Stimulated activated CD4-positive, alpha-beta T cell treated with anti-CD3 and anti-CD28 coated beads, Interleukin-15, amount 100 ng/mL, for 1 hour (primary cell): Measurements from ENCODE around the gene CLRN2.

Experiments used
- DNase-seq, 2 donors: peaks; one replicate each; pipeline ENCODE4 v3.0.0-alpha.2; 2020; ENCODE audit warnings: low read depth in 1 of 2, low spot score in 1 of 2

The CLRN2 gene, protein sequence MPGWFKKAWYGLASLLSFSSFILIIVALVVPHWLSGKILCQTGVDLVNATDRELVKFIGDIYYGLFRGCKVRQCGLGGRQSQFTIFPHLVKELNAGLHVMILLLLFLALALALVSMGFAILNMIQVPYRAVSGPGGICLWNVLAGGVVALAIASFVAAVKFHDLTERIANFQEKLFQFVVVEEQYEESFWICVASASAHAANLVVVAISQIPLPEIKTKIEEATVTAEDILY

DNA sequence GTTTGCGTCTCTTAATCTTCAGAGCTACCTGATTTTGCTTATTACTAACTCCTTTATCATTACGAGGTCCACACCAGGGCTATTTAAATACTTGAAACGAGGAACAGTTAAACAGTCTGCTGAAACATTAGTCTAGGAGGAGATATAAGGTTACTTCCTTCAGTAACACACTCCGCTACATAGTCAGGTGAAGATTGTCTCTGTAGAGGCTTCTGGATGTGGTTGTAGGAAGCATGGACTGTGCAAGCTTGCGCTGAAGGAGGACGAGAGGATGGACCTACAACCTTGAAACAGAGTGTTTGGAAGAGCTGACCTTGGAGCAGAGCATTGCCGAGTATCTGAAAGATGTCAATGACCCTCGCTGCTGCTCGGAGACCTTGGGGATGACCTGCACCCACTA, at the start of gene CLRN2:
CLRN2 (plus strand) TSS at position 301 of the 400 bp plus-strand sequence. CDS start 102 bp downstream, outside the sequence.
- no peak for DNase-seq

DNA sequence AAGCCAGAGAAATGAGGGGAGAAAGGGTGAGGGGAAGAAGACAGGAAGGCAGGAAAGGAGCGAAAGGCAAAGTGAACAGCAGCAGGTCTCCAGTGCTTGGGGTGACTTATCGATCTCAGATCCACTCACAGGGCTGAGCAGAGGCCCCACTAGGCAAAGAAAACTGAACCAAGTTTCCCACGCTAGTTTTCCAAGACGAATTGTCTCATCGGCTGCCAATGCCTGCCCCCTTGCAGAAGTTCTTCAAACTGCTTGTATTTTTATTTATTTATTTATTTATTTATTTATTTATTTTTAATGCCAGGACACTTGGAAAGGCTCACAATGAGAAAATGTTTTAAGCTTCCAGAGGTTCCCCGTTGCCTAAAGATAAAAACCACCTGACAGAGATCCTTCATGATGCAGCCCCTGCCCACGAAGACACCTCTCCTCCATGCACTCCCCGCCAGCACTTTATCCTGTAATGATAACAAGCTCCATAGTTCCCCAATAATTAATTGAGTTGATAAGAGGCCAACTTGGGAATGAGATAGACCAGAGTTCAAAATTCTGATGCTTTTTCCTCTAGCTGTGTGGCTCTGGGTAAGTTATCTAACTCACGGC, 46.2 kb upstream of the CLRN2 start:
- no peak for DNase-seq

DNA sequence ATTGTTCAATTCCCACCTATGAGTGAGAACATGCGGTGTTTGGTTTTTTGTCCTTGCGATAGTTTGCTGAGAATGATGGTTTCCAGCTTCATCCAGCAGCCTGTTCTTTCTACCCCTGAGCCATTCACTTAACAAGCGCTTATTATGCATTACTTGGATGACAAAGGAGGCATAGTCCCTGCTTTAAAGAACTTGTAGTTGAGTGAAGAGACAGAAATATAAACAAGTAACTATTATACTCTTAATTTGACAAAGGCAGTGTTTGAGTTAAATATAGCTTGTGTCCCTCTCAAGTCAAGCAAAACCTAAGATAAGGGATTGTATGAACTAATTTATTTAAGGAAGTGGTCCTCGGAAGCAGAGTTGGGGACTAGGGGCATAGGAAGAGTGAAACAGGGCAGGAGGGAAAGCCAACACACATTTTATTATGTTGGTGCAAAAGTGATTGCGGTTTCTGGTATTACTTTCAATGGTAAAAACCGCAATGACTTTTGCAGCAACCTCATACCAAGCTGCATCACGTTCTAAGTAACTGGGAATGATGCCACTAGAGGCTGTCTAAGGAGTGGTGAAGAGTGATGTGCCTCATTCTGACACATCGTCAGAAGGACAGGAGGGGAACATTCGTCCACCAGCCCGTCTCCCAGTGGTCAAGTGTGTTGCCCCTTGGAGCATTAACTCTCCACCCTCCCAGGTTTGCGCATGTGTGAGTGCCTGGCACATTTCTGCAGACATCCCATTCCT, 44.9 kb upstream of the CLRN2 start:
- DNase-seq: no peak

DNA sequence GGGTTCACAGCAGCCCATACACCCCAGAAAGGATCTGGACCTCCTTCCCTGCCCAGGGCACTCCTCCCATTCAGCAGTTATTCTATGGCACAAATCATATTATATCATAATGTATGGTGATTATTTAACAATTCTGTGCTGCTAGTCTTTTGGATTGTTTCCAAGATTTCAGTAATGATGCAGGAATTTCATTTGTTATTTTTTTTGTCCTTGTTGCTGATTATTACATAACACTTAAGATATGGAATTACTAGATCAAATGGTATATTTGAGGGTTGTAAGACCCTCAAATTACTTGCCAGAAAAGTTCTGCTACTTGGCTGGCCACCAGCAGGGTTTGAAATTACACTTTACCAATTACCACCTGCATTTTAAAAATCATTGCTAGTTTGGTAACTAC, 39.5 kb upstream of the CLRN2 start:
- DNase-seq: no peak

DNA sequence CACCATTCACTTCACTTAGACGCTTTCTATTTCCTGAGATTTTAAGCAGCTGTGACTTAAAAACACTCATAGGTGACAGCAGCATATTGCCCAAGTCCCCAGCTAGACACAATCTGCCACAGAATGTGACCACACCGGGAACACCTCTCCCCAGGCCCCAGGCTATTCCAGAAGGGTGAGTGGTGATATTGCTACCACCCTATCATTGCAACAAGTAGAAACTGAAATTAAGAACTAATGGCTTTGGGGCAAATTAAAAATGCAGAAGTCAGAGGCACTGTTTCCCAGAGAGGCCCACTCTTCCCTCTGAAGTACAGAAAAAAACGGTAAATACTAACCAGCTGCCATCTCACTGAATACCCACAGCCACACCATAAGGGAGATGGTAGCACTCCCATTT, 38.1 kb upstream of the CLRN2 start:
- DNase-seq: no peak

DNA sequence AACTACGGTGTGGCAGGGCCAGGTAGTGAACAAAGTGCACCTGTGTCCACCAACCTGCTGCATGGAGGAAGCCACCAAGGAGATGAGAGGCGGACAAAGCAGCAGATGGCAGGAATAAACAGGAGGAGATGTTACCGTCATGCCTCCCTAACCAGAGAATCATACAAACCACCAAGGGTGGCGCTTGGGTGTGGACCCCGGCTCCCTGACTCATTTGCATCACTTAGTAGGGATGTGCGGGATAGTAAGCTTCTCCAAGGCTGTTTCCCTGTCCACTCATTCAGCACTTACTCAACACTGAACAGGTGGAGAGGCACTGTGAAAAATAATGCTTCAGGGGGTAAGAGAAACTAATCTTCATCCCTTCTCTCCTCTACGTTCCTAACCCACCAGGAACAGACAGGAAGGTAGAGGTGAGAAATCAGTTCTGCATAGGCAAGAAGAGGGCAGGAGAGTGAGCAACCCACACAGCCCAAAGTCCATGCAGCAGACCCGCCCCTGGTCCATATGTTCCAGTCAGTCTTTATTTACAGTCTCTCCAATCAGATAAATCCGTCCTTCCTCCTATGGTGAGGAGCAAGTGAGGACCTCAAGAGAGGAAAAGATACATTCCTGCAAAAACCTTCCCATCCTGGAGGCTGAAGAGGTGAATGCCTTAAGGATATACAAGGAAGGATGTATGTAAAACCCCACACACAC, 37.0 kb upstream of the CLRN2 start:
- DNase-seq: no peak

DNA sequence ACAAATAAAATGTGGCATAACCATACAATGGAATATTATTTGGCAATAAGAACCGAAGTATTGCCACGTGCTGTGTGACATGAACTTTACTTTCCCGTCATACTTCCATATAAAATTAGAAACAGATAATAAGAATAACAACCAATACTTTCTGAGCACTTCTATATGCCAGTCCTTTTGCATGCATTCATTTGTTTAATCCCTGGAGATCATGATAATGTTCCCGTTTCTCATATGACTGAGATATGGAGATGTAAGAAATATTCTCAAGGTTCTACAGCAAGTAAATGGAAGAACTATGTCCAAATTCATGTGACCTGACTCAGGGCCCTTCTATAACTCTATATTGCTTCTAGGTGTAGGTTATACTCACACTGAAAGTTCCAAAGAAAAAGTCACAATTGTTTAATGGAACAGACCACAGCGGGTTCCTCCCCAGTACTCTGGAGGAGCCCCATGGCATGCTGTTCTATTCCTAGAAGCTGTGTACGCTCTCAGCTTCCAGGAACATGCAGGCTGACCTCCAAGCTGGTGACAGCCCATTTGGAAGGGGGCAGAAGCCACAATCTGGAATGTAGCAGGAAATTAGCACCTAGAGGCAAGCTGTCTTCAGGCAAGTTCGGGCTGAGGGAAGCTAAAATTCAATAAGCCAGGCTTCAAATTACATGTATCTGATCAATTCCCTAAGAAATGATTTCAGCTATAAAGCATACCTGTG, 34.6 kb upstream of the CLRN2 start:
- DNase-seq: no peak

DNA sequence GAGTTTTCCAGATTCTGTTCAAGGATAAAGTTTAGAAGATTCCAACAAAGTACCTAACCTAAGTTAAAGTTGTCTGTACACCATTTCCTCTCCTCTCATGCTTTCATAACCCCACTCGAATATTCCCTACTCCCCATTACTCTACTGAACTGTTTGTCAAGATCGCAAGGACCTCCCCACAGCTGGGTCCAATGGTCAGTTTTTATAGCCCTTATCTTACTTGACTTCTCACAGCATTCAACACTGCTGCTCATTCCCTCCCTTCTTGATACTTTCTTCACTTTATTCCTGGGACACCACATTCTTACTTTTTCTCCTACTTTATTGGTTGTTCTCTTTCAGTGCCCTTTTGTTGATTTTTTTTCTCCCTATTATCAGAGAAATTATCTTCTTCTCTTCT, 34.0 kb upstream of the CLRN2 start:
- DNase-seq: no peak

DNA sequence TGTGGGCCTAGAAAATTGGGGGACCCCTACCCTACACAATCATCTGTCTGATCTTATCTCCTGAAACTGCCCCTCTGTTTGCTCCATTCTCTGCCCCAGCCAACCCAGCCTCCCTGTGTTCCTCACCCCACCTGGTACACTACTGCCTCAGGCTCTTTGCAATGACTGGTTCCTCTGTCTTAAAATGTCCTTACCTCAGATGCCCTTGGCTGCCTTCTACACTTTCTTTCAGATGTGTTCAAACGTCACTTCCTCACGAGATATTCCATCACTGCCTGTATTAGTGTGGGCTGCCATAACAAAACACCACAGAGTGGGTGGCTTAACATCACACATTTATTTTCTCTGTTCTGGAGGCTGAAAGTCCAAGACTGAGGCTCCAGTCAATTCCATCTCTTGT, 32.2 kb upstream of the CLRN2 start:
- no peak for DNase-seq

DNA sequence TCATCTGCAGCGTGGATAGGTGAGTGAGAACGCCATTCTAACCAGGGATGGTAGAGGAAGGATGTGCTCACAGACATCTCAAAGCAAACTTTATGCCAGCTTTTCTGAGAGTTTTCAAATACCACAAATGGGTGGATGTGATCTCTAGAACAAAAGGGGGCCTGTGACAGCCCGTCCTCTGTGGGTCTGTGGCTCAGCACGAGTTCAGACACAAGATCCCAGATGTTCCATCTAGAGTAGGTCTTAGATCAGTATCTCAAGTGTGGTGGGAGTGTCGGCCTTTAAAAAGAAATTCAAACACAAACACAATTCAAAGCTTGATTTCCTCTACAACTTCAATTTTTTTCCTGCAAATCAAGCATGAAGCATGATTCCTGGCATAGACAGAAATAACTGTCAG, 25.8 kb upstream of the CLRN2 start:
- no peak for DNase-seq

DNA sequence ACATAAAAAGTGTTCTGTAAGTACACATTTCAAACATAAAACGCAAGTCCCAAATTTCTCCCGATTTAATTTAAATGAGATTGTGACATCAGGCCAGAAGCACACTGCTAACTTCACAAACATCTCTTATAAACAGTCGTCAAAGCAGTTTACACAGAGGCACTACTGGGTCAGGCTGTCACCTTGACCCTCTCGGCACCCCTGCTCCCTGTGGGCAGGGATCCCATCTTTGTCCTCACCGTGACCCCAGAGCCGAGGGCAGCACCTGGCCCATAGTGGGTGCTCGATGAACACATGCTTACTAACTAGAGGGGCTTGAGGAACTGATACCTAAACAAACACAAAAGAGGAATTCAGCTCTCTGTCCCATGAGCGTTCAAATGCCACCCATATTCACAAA, 25.2 kb upstream of the CLRN2 start:
- no peak for DNase-seq

DNA sequence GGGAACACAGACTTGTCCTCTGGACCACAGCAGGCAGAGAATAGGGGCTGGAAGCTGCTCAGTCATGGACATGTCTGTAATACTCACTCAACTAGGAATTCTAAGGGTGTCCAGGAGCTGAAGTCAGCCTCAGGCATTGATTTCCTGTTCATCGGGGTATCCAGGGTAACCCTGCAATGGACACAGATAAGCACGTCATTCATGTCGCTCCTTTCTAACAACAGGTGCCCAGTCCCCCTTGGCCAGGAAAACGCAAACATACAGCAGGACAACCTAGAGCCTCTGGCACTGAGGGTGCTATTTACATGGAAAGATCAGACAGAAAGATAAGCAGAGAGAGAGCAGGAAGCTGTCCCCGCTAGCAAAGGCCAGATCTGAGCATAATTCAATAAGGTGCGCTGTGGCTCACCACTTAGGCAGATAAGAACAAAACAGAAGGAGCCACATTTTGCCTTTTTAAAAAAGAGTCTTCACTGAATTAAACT, 24.3 kb upstream of the CLRN2 start:
- no peak for DNase-seq

DNA sequence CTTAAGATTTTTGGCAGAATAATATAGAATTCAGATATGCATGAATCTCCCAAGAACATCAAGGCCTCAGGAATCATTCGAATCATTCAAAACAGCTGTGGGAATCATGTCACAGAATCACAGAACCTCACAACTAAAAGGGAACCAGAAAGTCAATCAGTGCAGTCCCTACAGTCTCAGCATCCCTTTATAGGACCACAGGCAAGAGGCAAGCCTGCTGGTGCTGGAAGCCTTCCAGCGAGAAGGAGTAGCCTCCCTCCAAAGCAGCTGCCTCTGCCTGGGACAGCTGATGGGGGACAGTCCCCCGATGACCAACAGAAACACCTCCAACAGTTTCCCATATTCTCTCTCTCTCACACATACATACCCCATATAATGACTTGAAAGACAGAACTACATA, 23.8 kb upstream of the CLRN2 start:
- DNase-seq: no peak

DNA sequence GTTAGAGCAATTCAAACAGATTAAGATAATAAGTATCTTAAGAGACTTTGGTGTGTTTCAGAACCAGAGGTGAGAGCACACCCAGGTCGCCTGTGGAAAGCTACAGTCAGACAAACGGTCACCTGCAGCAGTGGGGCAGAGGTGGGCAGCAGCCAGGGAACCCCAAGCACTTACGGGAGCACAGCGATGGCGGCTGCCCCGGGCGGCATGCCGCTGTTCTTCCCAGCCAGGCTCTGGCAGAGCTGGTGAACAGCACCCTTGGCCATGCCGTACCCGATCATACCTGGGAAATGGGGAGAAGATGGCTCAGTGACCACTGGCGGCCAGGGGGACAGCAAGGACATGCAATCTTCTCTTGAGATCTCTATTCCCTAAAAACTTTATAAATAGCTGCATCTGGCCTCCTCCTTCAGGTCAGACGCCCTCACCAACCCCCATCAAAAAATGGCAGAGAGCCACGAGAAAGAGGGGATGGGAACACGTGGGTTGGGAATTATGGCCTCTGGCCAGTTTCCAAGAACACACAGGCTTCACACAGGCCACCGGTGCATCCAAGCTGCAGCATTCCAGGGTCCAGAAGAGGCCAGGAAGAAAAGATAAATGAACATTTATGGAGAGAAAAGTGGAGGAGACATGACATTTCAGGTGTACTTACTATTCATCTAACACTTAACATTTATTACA, 22.8 kb upstream of the CLRN2 start:
- no peak for DNase-seq

DNA sequence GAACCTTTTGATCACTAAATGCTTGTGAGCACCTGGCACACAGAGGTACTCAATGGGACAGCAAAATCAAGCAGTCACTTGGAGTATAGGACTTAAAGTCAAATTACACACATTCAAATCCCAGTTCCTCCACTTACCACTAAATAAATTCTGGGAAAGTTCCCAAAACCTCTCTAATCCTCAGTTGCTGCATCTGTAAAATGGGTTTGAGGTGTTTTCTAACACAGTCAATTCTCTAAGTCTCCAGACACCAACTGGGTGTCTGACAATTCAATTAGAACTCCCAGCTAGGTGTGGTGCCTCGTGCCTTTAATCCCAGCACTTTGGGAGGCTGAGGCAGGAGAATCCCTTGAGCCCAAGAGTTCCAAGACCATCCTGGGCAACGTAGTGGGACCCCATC, 22.1 kb upstream of the CLRN2 start:
- DNase-seq: no peak

DNA sequence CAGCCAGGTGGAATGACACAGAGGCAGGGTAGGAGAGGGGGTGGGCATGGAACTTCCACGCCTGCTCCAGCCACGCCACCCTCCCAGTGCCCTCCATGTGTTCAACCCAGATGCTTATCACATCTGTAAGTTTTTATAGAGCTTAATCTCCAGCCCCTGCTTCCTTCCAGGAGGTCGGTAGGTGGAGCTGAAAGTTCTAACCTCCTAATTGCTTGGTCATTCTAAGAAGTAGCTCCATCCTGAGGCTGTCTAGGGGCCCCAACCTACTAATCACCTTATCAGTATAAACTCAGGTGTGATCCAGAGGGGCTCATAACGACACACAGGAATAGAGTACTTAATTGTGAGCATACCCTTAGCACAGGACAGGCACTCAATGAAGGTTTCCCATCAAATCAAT, 21.3 kb upstream of the CLRN2 start:
- DNase-seq: no peak

DNA sequence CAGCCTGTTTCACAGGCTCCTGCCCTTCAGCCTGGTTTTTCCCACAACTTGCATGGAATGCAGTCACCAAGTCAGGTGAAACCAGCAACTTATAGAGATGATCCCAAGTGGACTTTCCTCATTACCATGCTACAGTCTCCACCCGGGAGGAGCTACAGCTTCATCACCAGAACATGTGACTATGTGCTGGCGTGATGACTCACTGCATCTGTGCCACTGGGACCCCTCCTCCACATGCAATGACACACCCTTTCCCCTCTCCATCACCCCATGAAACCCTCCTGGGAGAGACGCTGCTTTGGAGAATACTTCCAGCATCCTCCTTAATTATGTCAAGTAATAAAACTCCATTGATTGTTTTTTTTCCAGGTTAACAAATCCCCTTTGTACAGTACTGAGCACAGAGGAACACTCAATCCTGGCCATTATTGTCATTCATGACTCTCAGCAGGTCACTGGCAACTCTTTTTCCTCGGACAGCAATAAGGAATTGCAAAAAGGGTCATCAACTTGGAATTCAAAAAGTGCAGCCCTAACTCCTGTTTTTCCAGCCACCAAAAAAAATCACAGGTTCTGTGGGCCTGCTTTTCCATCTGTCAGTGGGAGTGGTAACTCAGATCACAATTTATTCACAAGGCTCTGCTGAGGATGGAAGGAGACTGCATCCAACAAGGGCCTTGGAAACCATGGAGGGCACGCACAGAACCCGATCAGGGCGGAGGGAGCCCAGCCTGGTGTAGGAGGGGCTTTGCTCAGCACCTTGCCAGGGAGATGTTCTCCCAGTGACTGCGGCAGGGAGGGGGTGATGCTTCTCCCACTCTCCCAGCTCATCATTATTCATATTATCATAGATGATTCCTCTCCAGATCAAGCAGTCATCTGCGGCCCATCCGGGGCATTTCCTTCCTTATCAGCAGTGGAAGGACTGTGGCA, 20.4 kb upstream of the CLRN2 start:
- DNase-seq: no peak

DNA sequence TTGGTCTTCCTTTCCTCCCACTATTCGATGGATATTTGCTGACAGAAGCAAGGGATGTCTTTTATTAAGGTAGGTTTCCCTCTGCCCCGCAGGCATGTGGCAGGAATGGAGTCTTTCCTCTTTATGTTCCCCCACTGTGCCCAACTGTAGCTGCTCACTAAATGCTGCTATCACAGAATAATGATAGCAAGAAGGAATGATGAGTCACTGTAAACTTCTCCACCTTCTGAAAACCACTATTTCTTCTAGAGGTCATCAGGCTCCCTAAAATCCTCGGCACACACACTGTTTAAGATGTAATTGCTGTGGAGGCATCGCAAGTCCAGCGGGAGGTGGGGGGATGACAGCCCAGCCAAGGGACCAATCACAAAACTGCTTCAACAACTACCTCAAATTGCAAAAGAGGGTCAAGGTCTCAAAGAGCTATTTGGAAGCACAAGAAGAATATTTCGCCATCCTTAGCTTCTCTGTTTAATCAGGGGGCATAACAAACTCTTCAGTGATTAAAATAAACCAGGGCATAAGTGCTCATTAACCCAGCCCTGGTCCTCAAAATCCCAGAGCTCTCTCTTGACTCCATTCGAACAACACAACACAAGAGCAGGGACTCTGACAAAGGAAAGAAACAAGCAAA, 17.0 kb upstream of the CLRN2 start:
- DNase-seq: no peak

DNA sequence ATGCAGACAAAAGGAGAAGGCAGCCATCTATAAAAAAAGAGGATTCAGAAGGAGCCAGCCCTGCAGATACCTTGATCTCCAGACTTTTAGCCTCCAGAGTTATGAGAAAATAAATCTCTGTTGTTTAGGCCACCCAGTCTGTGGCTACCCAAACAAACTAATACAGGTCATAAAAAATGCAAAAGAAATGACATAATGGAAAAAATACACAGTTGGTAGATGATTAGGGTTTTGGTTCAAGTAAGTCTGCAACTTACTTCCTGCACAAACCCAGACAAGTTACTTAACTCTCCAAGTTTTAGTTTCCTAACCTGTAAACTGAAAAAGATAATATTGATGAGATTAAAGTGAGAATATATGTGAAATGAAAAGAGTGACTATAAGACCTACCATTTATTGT, 14.4 kb upstream of the CLRN2 start:
- no peak for DNase-seq
